Activated CD4-positive, CD25-positive, alpha-beta regulatory T cell treated with anti-CD3 and anti-CD28 coated beads, Interleukin-2, amount 50 U/mL, for 72 hours (primary cell): ENCODE measurements around the gene SSNA1.

ENCODE experiments used
- DNase-seq: peaks from one replicate; pipeline ENCODE4 v3.0.0; 2021

The SSNA1 gene

GRCh38 chr9:137168904-137169856 lies 19.3 kb upstream of the SSNA1 start:
- no peak for DNase-seq

GRCh38 chr9:137169896-137170358 lies 18.5 kb upstream of the SSNA1 start, which contains the start of gene LRRC26:
TSS of gene LRRC26 (minus strand) at chr9:137170051. CDS start at chr9:137169943, 108 bp downstream.
- DNase-seq, result no peak

- no peak for DNase-seq
Observed at GRCh38 chr9:137170486-137171148, 17.9 kb upstream of the SSNA1 start.

GRCh38 chr9:137171149-137171900 lies 17.2 kb upstream of the SSNA1 start:
- DNase-seq, result no peak

GRCh38 chr9:137172901-137173795 lies 15.3 kb upstream of the SSNA1 start:
- no peak for DNase-seq

GRCh38 chr9:137173796-137174664 lies 14.4 kb upstream of the SSNA1 start:
- no peak for DNase-seq

- no peak for DNase-seq
Observed at GRCh38 chr9:137174722-137175293, 13.7 kb upstream of the SSNA1 start.

- no peak for DNase-seq
Observed at GRCh38 chr9:137175345-137175961, 13.0 kb upstream of the SSNA1 start.

GRCh38 chr9:137176302-137177182 lies 11.9 kb upstream of the SSNA1 start:
- no peak for DNase-seq

- no peak for DNase-seq
Observed at GRCh38 chr9:137178201-137178938, 10.1 kb upstream of the SSNA1 start.

GRCh38 chr9:137178939-137179630 lies 9.4 kb upstream of the SSNA1 start:
- DNase-seq, result no peak

- no peak for DNase-seq
Observed at GRCh38 chr9:137179761-137180160, 8.7 kb upstream of the SSNA1 start.

- no peak for DNase-seq
Observed at GRCh38 chr9:137180491-137180890, 8.0 kb upstream of the SSNA1 start.

GRCh38 chr9:137181680-137182079 lies 6.8 kb upstream of the SSNA1 start:
- DNase-seq, result no peak

GRCh38 chr9:137182836-137183235 lies 5.6 kb upstream of the SSNA1 start:
- DNase-seq, result no peak

- no peak for DNase-seq
Observed at GRCh38 chr9:137183980-137184595, 4.4 kb upstream of the SSNA1 start.
